OCI-LY1 (cell line): Measurements from ENCODE around the gene DOCK3.
"Not testable (repeated sequence)": the region's sequence is repeated elsewhere in the genome, so short reads cannot be mapped to it uniquely, and the experiment has no call there.

Experiments used
- H2AFZ ChIP-seq: fragments of 200-600 bp; sonication (generic), shearing (Covaris generic); 2 replicates; pipeline ENCODE4 v1.6.0; 2014; ENCODE audit warnings: antibody characterized with exemption, mild to moderate bottlenecking, low read length
- H3F3A ChIP-seq: fragments of 200-600 bp; sonication (generic), shearing (Covaris generic); 2 replicates; pipeline ENCODE4 v1.6.0; 2014; ENCODE audit warnings: mild to moderate bottlenecking, antibody characterized with exemption, low read length, moderate library complexity; ENCODE audit not compliant: insufficient read depth
- H3K27ac ChIP-seq: fragments of 200-600 bp; sonication (generic); 2 replicates; pipeline ENCODE4 v1.5.1; 2014; ENCODE audit warnings: low read length, mixed run types, mild to moderate bottlenecking, low read depth; ENCODE audit not compliant: poor library complexity, severe bottlenecking
- H3K27me3 ChIP-seq: fragments of 200-600 bp; sonication (generic); 2 replicates; pipeline ENCODE4 v1.6.0; 2014; ENCODE audit warnings: antibody characterized with exemption, mild to moderate bottlenecking, low read length, moderate library complexity; ENCODE audit not compliant: insufficient read depth
- H3K36me3 ChIP-seq: fragments of 200-600 bp; sonication (generic); 2 replicates; pipeline ENCODE4 v1.6.1; 2014; ENCODE audit warnings: mild to moderate bottlenecking, antibody characterized with exemption, low read length, moderate library complexity, mixed read lengths; ENCODE audit not compliant: insufficient read depth
- H3K4me1 ChIP-seq: fragments of 200-600 bp; sonication (generic); 2 replicates; pipeline ENCODE4 v1.5.1; 2014; ENCODE audit warnings: mild to moderate bottlenecking, low read length, moderate library complexity; ENCODE audit not compliant: insufficient read depth, severe bottlenecking
- H3K4me2 ChIP-seq: fragments of 200-600 bp; sonication (generic), shearing (Covaris generic); 2 replicates; pipeline ENCODE4 v1.6.1; 2014; ENCODE audit warnings: low read length
- H3K4me3 ChIP-seq: fragments of 200-600 bp; sonication (generic); 2 replicates; pipeline ENCODE4 v1.5.1; 2014; ENCODE audit warnings: low read length, low read depth, mild to moderate bottlenecking, mixed read lengths; ENCODE audit not compliant: poor library complexity, severe bottlenecking
- H3K79me2 ChIP-seq: fragments of 200-600 bp; shearing (Covaris generic); 2 replicates; pipeline ENCODE4 v1.6.1; 2016; ENCODE audit warnings: mixed run types, low read length, mixed read lengths; ENCODE audit not compliant: insufficient read depth
- H3K9ac ChIP-seq: fragments of 200-600 bp; sonication (generic), shearing (Covaris generic); 2 replicates; pipeline ENCODE4 v1.6.1; 2014; ENCODE audit warnings: mild to moderate bottlenecking, low read length, mixed read lengths
- H3K9me2 ChIP-seq: fragments of 200-600 bp; sonication (generic), shearing (Covaris generic); 2 replicates; pipeline ENCODE4 v1.6.1; 2014; ENCODE audit warnings: low read depth, mild to moderate bottlenecking, low read length, mixed read lengths
- H3K9me3 ChIP-seq: fragments of 200-600 bp; shearing (Covaris generic); 2 replicates; pipeline ENCODE4 v1.6.1; 2014; ENCODE audit warnings: low read length, mixed read lengths
- H4K20me1 ChIP-seq: fragments of 200-600 bp; sonication (generic), shearing (Covaris generic); 2 replicates; pipeline ENCODE4 v1.6.0; 2016; ENCODE audit warnings: mild to moderate bottlenecking, low read length; ENCODE audit not compliant: insufficient read depth
- CTCF ChIP-seq: fragments of 200-600 bp; sonication (generic), shearing (Covaris generic); IDR thresholded peaks from 2 replicates; pipeline ENCODE4 v1.5.1; 2017; ENCODE audit warnings: mild to moderate bottlenecking, antibody characterized with exemption, low read length, moderate library complexity, mixed read lengths
- EZH2 ChIP-seq: fragments of 200-600 bp; sonication (generic), shearing (Covaris generic); IDR thresholded peaks from 2 replicates; pipeline ENCODE4 v1.8.0; 2017; ENCODE audit warnings: borderline replicate concordance, mixed run types, mild to moderate bottlenecking, antibody characterized with exemption, low read length, moderate library complexity, mixed read lengths

Gene DOCK3

GRCh38 chr3:51123531-51123930, 448.8 kb downstream of the DOCK3 start:
- Histone ChIP-seq H3K9me3 (no peaks in the 10 kb centered on the region), H3K4me2 (no peak overlapping the region), H3F3A (no peaks in the 10 kb centered on the region), H3K4me3 (no peak overlapping the region), H3K36me3 (no peaks in the 10 kb centered on the region), H3K79me2 (no peaks in the 10 kb centered on the region), H3K27me3 (no peaks in the 10 kb centered on the region), H3K4me1 (no peaks in the 10 kb centered on the region), H3K9me2 (no peaks in the 10 kb centered on the region), H3K27ac (no peak overlapping the region), H4K20me1 (no peaks in the 10 kb centered on the region), H2AFZ (no peak overlapping the region), H3K9ac (no peak overlapping the region)
- TF ChIP-seq EZH2: no peak
- TF ChIP-seq CTCF: no peak

DNA sequence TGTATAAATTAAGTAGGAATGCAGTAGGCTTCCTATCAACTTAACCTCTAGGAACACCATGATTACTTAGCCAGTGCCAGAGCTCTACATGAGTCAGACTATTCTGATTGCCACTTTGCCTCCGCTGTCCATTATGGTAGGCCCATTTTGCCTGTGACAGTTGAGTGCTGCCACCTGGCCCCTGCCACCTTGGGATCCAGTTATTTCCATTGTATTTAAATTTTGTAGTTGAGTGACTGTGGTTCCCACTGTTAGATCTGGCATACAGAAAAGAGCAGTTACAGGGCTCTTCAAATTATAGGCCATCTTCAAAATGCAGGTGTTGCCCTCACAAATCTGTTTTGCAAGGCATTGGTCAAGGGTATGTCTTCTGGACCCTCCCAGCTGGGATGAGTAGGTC, 456.9 kb downstream of the DOCK3 start:
- not testable (repeated sequence) for H3F3A ChIP-seq, H3K4me3 ChIP-seq, H3K9ac ChIP-seq, H3K9me2 ChIP-seq, H4K20me1 ChIP-seq, H3K36me3 ChIP-seq, H3K9me3 ChIP-seq, H2AFZ ChIP-seq, H3K4me2 ChIP-seq, H3K27ac ChIP-seq, H3K4me1 ChIP-seq, H3K79me2 ChIP-seq, H3K27me3 ChIP-seq

DNA sequence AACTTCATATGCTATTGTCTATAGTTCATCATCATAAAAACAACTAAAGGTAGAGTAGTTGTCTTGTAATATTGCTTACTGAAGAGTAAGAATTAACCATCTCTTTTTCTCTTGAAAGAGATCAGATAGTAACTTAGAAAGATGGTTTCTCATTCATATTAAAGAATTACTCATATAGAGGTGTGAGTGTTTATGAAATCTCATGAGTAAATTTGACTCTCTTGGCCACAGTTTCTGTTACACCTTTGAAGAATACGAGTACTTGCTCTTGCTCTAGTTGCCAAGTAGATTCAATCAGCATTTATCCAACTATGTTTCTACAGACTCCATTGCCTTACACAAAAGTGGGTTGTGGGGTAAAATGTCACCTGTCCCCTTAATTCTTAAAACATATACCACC, 463.0 kb downstream of the DOCK3 start:
- Histone ChIP-seq H2AFZ (no peak overlapping the region), H3K9me2 (no peaks in the 10 kb centered on the region)

More for the DNA sequence above, 463.0 kb downstream of the DOCK3 start:
- no peaks in the 10 kb centered on the region for H4K20me1 ChIP-seq
- no peaks in the 10 kb centered on the region for H3K79me2 ChIP-seq
- H3K9ac ChIP-seq: no peak overlapping the region
- H3K9me3 ChIP-seq: no peaks in the 10 kb centered on the region
- no peak overlapping the region for H3K27ac ChIP-seq
- H3K36me3 ChIP-seq: no peaks in the 10 kb centered on the region
- no peak for TF ChIP-seq EZH2
- no peak for TF ChIP-seq CTCF
- H3K4me2 ChIP-seq: no peak overlapping the region
- H3K27me3 ChIP-seq: no peaks in the 10 kb centered on the region
- H3K4me3 ChIP-seq: no peak overlapping the region
- no peaks in the 10 kb centered on the region for H3F3A ChIP-seq
- H3K4me1 ChIP-seq: no peaks in the 10 kb centered on the region
